ENCODE data around the gene PTPRR.

Gene PTPRR

GRCh38 chr12:70659077-70659606, 261.4 kb downstream of the PTPRR start:
- no peak for DNase-seq (ENCODE audit: low read depth)
- TF ChIP-seq CTCF (conservative IDR thresholded peaks at IDR 0.05; ENCODE audit: low read depth, low read length) = no peak
- no peak overlapping the region for H3K4me3 ChIP-seq (ENCODE audit: low read depth, low read length)

GRCh38 chr12:70657616-70658286, 262.8 kb downstream of the PTPRR start:
- DNase-seq (ENCODE audit: low read depth) = no peak
- no peak overlapping the region for H3K4me3 ChIP-seq (ENCODE audit: low read depth, low read length)
- TF ChIP-seq CTCF (conservative IDR thresholded peaks at IDR 0.05; ENCODE audit: low read depth, low read length) = no peak

DNA sequence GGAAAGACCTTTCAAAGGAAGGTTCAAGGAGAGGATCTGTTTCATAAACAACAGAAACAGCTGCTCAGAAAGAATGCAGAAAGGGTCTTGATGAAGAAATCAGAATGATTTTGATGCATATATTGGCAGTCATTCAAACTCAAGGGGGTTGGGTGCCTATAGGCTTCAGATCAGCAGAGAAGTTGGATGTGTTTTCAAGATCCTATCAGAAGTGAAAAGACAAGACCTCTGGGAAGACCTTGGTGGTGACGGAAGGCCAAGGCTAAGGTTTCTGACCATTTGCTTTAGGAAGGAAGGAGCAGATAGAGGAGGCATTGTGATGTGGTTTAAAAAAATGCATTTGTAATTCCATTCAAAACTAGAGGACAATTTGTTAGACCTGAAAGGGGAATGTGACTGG, 268.1 kb downstream of the PTPRR start:
- DNase-seq (ENCODE audit: low read depth) = peak; percentile 74
- no peak overlapping the region for H3K4me3 ChIP-seq (ENCODE audit: low read depth, low read length)
- no peak for TF ChIP-seq CTCF (conservative IDR thresholded peaks at IDR 0.05; ENCODE audit: low read depth, low read length)

DNA sequence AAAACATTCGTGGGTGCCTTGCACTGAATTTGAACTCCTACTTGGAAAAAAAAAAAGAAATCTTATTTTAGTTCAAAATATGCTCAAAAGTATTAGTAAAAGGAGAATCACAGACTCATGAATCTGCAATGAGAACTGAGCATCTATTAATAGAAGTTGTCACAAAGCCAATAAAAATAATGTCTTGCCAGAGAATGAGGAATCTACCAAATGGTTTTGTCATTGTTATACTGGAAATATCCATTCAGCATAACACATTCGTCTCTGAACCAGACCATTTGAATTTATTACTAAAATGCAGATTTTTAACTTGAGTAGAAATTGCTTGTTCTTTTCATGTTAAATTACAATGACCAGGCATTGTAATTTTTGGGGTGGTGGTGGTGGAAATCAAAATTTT, 271.7 kb downstream of the PTPRR start:
- TF ChIP-seq CTCF (conservative IDR thresholded peaks at IDR 0.05; ENCODE audit: low read depth, low read length) = no peak
- DNase-seq (ENCODE audit: low read depth) = peak; percentile 87
- no peak overlapping the region for H3K4me3 ChIP-seq (ENCODE audit: low read depth, low read length)

DNA sequence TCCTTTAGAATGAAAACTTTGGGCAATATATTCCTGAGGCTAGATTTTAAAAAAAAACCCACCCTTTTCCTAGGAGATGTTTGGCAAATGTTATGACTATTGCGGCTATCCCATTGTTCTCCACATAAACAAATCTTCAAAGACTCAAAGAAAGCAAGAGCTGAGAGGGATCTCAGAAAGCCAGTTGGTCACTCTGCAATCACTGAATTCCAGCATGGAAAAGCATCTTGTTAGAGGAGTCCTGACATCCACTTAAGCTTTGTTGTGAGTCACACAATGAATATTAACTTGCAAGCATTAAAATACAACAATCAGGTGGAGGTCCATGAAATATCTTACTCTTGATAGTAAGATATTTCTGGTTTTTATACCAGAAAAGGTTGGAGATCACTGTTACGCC, 272.3 kb downstream of the PTPRR start:
- no peak for TF ChIP-seq CTCF (conservative IDR thresholded peaks at IDR 0.05; ENCODE audit: low read depth, low read length)
- H3K4me3 ChIP-seq (ENCODE audit: low read depth, low read length) = no peak overlapping the region
- peak; percentile 28 for DNase-seq (ENCODE audit: low read depth)

DNA sequence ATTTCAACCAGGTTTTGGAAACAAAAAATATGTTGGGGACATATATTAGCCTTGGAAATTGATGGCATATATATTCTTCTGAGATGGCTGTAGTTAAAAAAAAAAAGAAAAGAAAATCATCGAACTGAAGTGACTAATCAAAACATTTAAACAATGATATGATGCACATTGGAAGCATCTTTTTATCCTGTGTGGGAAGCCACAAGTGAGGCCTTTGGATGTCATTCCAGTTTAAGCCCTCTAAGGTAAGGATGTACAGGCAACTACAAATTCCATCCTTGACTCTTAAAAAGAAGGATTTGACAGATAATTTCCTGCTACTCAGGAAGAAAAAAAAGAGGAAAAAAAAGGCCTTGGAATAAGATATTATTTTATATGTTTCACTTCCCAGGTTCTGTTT, 273.7 kb downstream of the PTPRR start:
- no peak for TF ChIP-seq CTCF (conservative IDR thresholded peaks at IDR 0.05; ENCODE audit: low read depth, low read length)
- peak; percentile 57 for DNase-seq (ENCODE audit: low read depth)

More for the DNA sequence above, 273.7 kb downstream of the PTPRR start:
- H3K4me3 ChIP-seq (ENCODE audit: low read depth, low read length) = no peak overlapping the region
